Measurements from ENCODE around the gene OR6F1.

DNA sequence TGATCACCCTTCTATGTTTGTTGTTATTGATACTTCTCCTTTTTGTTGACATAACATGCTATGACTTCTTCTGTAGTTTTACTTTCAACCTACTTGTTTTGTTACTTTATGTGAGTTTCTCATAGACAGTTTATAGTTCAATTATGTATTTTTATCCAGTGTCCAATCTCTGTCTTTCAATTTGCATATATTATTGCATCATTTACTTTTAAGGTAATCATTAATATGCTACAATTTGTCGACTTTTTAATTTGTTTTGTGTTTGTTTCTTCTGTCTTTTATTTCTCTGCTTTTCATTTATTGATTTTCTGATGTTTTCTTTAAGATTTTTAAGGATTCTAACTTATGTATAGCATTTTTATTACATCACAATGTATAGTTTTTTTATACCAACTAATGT is 47.2 kb downstream of the OR6F1 start:
- TF ChIP-seq, protein P1, sequence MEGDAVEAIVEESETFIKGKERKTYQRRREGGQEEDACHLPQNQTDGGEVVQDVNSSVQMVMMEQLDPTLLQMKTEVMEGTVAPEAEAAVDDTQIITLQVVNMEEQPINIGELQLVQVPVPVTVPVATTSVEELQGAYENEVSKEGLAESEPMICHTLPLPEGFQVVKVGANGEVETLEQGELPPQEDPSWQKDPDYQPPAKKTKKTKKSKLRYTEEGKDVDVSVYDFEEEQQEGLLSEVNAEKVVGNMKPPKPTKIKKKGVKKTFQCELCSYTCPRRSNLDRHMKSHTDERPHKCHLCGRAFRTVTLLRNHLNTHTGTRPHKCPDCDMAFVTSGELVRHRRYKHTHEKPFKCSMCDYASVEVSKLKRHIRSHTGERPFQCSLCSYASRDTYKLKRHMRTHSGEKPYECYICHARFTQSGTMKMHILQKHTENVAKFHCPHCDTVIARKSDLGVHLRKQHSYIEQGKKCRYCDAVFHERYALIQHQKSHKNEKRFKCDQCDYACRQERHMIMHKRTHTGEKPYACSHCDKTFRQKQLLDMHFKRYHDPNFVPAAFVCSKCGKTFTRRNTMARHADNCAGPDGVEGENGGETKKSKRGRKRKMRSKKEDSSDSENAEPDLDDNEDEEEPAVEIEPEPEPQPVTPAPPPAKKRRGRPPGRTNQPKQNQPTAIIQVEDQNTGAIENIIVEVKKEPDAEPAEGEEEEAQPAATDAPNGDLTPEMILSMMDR (IDR thresholded peaks at IDR 0.05): no peak
- TF ChIP-seq POLR2A (IDR thresholded peaks at IDR 0.05): no peak
